T-helper 17 cell (primary cell): ENCODE results near the gene KIF26B. TPM values are rescaled to one million over a fixed set of nuclear protein-coding genes. Genes with fewer than 3 reads are reported as not detected.

ENCODE experiments used
- ATAC-seq: fragments of 150-1000 bp; cut with Tn5 transposase; 2 replicates; pipeline ENCODE4 v1.10.0; 2021; ENCODE audit warnings: mild to moderate bottlenecking, moderate library complexity
- DNase-seq, 3 donors: peaks; one replicate each; pipeline versions ENCODE4 v3.0.0 to v3.0.0-alpha.2; 2020 to 2021
- H3K9me3 ChIP-seq: one replicate; pipeline ENCODE4 v1.7.0; 2013; ENCODE audit warnings: low read length, mild to moderate bottlenecking; ENCODE audit not compliant: control insufficient read depth, poor library complexity, severe bottlenecking
- H3K27ac Mint-ChIP-seq: one replicate; pipeline ENCODE4 v1.8.0; 2022; ENCODE audit warnings: mild to moderate bottlenecking, moderate library complexity, mixed read lengths
- H3K27me3 Mint-ChIP-seq: one replicate; pipeline ENCODE4 v1.8.0; 2022; ENCODE audit warnings: mixed read lengths
- H3K36me3 Mint-ChIP-seq: one replicate; pipeline ENCODE4 v1.8.0; 2022; ENCODE audit warnings: low read depth, mixed read lengths
- H3K4me1 Mint-ChIP-seq: one replicate; pipeline ENCODE4 v1.8.0; 2022; ENCODE audit warnings: mild to moderate bottlenecking, mixed read lengths
- H3K4me3 Mint-ChIP-seq: one replicate; pipeline ENCODE4 v1.8.0; 2022; ENCODE audit warnings: mild to moderate bottlenecking, moderate library complexity, mixed read lengths
- total RNA-seq, 4 donors: library from RNA in 2 of 4; stranded (reverse) in 2 of 4; gene quantifications; one replicate each; pipeline ENCODE4 v1.2.3 and lab custom pipeline; 2022 to 2026

KIF26B gene
- total RNA-seq, 2 donors from 2014 or later, result not detected

DNA sequence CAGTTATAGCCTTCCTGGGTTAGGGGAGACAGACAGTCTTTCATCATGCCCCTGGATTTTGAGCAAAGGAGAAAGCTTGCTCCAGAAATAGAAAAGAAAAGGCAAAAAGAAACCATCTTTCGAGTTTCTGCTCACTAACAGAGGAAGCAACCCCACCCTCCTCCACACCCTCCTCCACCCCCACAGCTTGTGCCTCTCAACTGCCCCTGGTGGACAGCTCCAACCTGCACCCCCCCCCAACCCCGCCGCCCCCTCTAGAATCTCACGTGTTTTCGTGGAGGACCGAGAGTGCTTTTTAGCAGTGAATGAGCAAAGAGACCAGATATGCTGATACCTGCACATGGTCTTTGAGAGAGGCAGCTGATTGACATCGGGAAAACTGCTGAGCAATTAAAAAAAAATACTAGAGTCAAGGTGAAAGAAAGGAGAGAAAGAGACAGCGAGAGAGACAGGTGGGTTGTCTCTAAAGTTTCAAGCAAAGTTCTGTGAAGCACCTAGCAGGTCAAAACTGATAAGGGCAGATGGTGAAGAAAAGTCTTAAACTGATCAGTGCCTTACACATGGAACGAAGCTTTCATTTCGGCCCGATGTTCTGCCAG, 358.3 kb downstream of the KIF26B start:
- DNase-seq, result no peak
- Mint-ChIP-seq H3K27me3 (peaks cover 36% of the 10 kb centered on the region), H3K36me3 (peaks cover 3% of the 10 kb centered on the region), H3K4me3 (no peak overlapping the region), H3K4me1 (no peaks in the 10 kb centered on the region), H3K27ac (no peak overlapping the region)
- no peaks in the 10 kb centered on the region for H3K9me3 ChIP-seq
- no peak for ATAC-seq

DNA sequence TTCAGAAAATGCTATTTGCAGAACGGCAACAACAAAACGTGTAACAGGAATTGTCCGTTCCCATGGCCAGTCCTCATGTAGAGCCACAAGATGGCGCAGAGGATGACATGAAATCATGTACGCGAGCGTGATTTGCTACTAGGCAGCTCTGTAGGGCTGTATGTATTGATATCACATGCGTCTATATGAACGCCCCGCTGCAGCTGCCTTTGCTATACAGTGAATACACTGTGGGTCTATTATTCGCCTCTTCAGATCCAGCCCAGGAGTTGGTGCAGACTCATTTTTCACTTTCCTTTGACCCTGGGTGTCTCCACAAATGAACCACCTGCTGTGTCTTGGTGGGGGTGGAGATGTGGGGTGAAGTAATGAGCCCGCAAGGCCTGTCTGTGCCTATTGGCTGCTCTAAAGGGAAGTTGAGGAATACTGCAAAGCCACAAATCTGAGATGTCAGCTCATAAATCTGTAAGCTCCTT, 361.5 kb downstream of the KIF26B start:
- ATAC-seq (no peak), DNase-seq (no peak)
- Mint-ChIP-seq H3K27me3 (peaks cover 30% of the 10 kb centered on the region), H3K4me3 (no peak overlapping the region), H3K36me3 (peaks cover 3% of the 10 kb centered on the region), H3K27ac (no peak overlapping the region), H3K4me1 (no peaks in the 10 kb centered on the region)
- no peaks in the 10 kb centered on the region for H3K9me3 ChIP-seq

DNA sequence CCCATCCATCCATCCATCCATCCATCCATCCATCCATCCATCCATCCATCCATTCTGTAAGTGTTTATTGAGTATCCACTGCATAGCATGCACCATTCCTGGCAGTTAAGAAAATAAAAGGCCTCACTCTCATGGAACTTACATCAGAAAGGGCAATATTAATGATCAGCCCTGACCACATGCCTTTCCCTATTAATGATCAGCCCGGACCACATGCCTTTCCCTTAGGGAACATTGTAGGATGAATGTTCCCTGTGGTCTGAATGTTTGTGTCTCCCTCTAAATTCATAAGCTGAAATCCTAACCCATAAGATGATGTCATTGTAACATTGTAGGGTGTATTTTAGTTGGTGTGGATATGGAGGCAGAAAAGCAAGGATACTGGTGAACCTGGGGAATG, 365.8 kb downstream of the KIF26B start:
- no peaks in the 10 kb centered on the region for H3K9me3 ChIP-seq
- H3K27ac Mint-ChIP-seq, result no peak overlapping the region
- no peak for ATAC-seq
- no peak overlapping the region for H3K4me3 Mint-ChIP-seq
- no peaks in the 10 kb centered on the region for H3K4me1 Mint-ChIP-seq
- H3K36me3 Mint-ChIP-seq, result no peaks in the 10 kb centered on the region
- peaks cover 11% of the 10 kb centered on the region for H3K27me3 Mint-ChIP-seq
- no peak for DNase-seq

DNA sequence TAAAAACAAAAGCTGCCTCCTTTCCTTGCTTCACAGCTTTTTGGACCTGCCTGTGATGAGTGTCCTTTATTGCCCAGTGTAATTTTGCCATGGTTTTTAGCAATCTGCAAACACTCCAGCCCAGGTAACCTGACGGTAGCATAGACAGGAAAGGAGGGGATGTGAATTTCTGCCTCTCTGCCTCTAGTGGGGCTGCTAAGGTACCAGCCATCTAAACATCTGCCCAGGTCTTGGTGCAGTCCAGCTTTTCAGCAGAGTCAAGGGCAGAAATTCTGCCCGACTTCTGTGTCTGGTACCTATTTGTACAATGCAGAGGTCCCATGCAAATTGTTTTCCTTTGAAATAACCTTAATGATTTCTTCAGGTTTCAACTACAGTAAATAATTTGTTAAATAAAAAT, 371.4 kb downstream of the KIF26B start:
- Mint-ChIP-seq H3K27me3 (peaks cover 17% of the 10 kb centered on the region), H3K4me3 (no peak overlapping the region), H3K4me1 (no peaks in the 10 kb centered on the region), H3K27ac (no peak overlapping the region), H3K36me3 (no peaks in the 10 kb centered on the region)
- no peak for ATAC-seq
- DNase-seq, result no peak
- H3K9me3 ChIP-seq, result no peaks in the 10 kb centered on the region

DNA sequence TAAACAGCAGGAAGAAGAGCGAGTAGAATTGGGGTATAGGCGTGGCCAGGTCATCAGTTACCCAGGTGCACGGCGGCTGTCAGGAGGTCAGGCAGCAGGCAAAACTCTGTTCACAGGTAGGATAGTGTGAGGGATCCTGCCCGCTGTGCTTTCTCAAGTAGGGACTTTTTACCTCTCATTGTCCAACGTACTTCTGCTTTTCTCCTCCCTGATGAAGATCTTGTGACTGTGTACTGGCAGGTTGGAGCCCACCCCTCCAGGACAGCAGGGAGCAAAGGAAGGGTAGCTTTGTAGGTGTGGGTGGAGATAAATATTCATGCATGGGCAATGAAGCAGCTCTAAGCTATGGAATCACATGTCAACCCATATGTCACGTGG, 373.5 kb downstream of the KIF26B start:
- Mint-ChIP-seq H3K4me1 (no peaks in the 10 kb centered on the region), H3K27me3 (peaks cover 22% of the 10 kb centered on the region), H3K4me3 (no peak overlapping the region), H3K27ac (no peak overlapping the region), H3K36me3 (no peaks in the 10 kb centered on the region)
- H3K9me3 ChIP-seq, result no peaks in the 10 kb centered on the region
- ATAC-seq (no peak), DNase-seq (no peak)

DNA sequence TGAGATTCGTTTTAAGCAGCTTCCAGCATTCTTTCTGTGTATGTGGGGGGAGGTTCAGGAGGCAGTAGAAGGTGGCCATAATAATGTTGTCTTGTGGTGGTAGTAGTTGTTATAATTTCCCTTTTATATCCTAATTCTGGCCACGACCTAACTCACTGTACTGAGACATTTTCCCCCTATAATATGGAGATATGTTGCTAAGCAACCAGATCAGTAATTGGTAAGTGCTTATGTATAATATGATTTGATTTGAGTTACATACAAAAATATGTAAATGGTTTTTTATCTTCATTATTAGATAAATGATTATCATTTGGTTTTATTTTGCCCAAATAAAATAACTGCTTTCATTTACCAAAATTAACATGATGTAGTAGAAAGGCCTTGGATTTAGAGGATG, 376.2 kb downstream of the KIF26B start:
- DNase-seq (no peak), ATAC-seq (no peak)
- Mint-ChIP-seq H3K27ac (no peak overlapping the region), H3K4me1 (no peaks in the 10 kb centered on the region), H3K27me3 (peaks cover 18% of the 10 kb centered on the region), H3K36me3 (no peaks in the 10 kb centered on the region), H3K4me3 (no peak overlapping the region)
- H3K9me3 ChIP-seq, result no peaks in the 10 kb centered on the region

DNA sequence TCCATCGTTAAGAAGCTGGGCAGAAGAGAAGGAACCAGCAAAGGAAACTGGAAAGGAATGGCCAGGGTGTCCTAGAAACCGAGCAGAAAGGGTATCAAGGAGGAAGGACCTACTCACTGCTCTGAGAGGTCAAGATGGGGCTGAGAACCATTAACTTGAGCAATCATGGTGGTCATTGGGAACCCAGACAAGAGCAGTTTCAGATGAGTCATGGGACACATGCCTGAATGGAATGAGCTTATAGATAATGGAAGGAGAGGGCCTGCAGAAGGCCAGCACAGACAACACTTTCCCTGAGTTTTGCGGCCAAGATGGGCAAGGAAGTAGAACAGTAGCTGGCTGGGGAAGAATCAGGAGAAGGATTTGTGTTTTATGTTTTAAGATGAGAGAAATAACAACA, 383.2 kb downstream of the KIF26B start:
- no peak overlapping the region for H3K4me3 Mint-ChIP-seq
- DNase-seq (no peak), ATAC-seq (no peak)
- no peak overlapping the region for H3K27ac Mint-ChIP-seq
- H3K36me3 Mint-ChIP-seq, result no peaks in the 10 kb centered on the region
- H3K4me1 Mint-ChIP-seq, result no peaks in the 10 kb centered on the region
- peaks cover 19% of the 10 kb centered on the region for H3K27me3 Mint-ChIP-seq
- no peaks in the 10 kb centered on the region for H3K9me3 ChIP-seq

DNA sequence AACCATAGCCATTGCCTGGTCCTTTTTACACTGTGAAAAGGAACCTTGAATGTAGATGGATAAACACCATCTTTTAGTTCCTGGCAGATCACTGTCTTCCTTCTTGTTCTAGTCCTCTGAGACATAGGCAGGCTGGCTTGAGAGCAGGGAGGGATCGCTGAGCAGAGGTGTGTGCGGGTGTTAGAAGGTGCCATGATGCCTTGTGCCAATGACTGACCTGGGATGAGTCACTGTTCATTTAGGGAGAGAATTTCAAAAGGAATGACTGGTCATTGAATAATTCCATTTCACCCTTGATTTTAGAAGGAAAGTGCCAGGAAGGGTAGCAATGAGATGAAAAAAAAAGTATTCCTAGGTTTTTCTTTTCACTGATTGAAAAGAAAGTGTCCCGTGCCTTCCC, 383.9 kb downstream of the KIF26B start:
- no peaks in the 10 kb centered on the region for H3K4me1 Mint-ChIP-seq
- no peaks in the 10 kb centered on the region for H3K36me3 Mint-ChIP-seq
- no peak overlapping the region for H3K27ac Mint-ChIP-seq

DNA sequence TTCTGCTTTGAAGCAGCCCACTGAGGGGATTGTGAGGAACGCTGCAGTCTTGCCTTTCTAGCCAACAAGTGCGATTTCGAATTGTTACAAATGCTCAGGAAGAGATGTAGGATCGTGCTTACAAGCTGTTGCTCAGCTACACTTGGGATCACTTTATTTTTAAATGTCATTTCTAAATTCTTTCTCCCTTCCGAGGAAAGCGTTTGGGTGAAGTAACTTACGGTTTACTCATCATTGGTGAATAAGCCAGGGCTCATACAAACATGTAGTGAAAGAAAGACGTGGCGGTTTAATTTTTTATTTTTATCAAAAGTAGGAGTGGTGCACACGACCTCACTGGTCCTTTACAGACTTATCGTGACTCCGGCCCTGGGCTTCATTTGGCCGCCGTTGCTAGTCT, 386.6 kb downstream of the KIF26B start:
- DNase-seq, result no peak
- H3K9me3 ChIP-seq, result no peaks in the 10 kb centered on the region
- peaks cover 21% of the 10 kb centered on the region for H3K27me3 Mint-ChIP-seq
- no peak overlapping the region for H3K4me3 Mint-ChIP-seq
- H3K4me1 Mint-ChIP-seq, result no peaks in the 10 kb centered on the region
- no peak for ATAC-seq
- no peaks in the 10 kb centered on the region for H3K36me3 Mint-ChIP-seq
- no peak overlapping the region for H3K27ac Mint-ChIP-seq

More for the DNA sequence above, 383.9 kb downstream of the KIF26B start:
- no peaks in the 10 kb centered on the region for H3K9me3 ChIP-seq
- DNase-seq (no peak), ATAC-seq (no peak)
- peaks cover 16% of the 10 kb centered on the region for H3K27me3 Mint-ChIP-seq
- H3K4me3 Mint-ChIP-seq, result no peak overlapping the region

DNA sequence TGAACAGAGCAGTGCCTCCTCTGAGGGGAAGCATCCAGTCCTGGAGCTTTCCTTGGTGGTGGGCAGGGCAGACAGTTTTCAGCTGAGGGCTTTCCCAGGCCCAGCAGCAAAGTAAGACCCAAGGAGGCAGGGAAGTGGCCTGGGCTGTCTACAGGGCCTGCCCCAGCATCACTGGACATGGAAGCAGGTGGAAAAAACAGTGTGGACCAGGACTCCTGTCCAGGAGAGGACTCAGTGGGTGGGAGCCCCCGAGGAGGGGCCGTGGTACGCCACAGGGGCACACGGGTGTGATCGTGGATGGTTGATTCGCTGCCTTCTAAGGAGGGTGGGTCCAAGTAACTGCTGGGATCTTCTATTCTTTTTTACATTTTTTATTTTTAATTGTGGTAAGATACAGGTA, 387.6 kb downstream of the KIF26B start:
- H3K9me3 ChIP-seq, result no peaks in the 10 kb centered on the region
- no peak overlapping the region for H3K4me3 Mint-ChIP-seq
- no peaks in the 10 kb centered on the region for H3K36me3 Mint-ChIP-seq
- H3K27ac Mint-ChIP-seq, result no peak overlapping the region
- H3K4me1 Mint-ChIP-seq, result no peaks in the 10 kb centered on the region
- ATAC-seq (no peak), DNase-seq (no peak)
- peaks cover 21% of the 10 kb centered on the region for H3K27me3 Mint-ChIP-seq

DNA sequence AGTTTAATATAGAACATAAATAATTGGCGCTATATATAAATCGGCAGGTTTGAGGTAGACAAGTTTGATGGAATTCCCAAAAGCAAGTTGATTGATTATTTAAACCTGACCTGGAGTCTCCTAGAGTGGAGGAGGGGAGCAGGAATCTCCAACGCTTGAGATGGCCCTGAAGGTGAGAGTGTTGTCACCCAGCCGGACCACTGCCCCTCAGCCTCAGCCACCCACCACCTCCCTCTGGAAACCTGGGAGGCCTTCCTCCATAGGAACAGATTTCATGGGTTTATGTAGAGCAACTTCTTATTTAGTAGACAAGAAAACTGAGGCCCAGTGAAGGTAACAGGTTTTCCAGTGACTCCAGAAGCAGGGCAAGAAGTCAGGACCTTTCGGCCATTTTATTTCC, 389.5 kb downstream of the KIF26B start:
- Mint-ChIP-seq H3K4me3 (no peak overlapping the region), H3K36me3 (no peaks in the 10 kb centered on the region), H3K27ac (no peak overlapping the region), H3K4me1 (no peaks in the 10 kb centered on the region), H3K27me3 (peaks cover 16% of the 10 kb centered on the region)
- ATAC-seq (no peak), DNase-seq (no peak)
- no peaks in the 10 kb centered on the region for H3K9me3 ChIP-seq

DNA sequence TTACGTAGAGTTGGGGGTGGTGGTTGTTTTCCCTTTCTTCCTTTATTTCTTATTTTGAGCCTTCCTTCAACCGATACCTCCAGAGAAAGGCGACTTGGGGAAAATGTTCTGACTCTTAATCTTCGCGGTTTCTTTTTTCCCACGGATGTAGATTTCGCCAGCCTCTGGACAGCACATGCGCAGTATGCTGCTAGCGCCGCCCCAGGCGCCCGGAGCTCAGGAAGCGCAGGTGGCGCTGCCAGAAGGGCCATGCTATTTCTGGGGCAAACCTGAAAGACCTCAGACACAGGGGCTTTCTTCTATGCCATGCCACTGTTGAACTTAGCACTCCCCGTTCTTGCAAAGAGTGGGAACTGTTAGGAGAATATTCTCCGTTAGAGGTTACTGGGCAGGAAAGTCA, 392.1 kb downstream of the KIF26B start:
- no peaks in the 10 kb centered on the region for H3K9me3 ChIP-seq
- DNase-seq (no peak), ATAC-seq (no peak)
- H3K36me3 Mint-ChIP-seq, result no peaks in the 10 kb centered on the region
- peaks cover 11% of the 10 kb centered on the region for H3K27me3 Mint-ChIP-seq
- H3K4me1 Mint-ChIP-seq, result no peaks in the 10 kb centered on the region
- H3K27ac Mint-ChIP-seq, result no peak overlapping the region
- H3K4me3 Mint-ChIP-seq, result no peak overlapping the region

DNA sequence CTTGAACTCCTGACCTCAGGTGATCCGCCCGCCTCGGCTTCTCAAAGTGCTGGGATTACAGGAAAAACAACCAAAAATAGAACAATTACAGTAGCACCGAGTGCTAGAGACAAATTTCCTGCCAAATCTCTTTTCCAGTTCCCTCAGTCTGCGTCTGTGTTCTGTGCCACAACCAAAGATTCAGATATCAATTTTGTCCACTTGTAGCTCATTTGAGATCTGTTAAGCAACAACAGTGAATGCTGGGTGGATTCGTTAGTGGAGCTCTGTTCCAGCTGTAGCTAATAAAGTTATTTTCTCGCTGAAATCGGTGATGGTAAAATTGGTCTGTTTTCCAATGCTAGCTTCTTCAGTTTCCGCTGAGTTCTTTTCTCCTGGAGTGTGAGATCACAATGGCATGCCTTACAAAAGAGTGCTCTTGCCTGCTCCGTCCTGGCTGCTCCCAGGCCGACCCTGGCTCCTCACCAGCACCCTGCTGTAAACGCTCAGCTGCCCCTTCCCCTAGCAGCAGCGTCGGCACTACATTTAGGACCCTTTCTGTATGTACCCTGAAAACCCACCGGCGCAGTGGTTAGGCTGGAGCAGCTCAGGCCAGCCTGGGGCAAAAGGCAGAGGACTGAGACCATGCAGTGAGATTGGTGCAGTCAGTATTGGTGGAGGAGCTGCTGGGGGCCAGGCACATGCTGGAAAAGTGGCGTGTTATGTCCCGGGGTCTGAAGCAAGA, 395.4 kb downstream of the KIF26B start:
- no peaks in the 10 kb centered on the region for H3K9me3 ChIP-seq
- no peak overlapping the region for H3K27ac Mint-ChIP-seq
- DNase-seq (no peak), ATAC-seq (no peak)
- H3K27me3 Mint-ChIP-seq, result peaks cover 6% of the 10 kb centered on the region
- no peaks in the 10 kb centered on the region for H3K36me3 Mint-ChIP-seq
- H3K4me3 Mint-ChIP-seq, result no peak overlapping the region
- no peaks in the 10 kb centered on the region for H3K4me1 Mint-ChIP-seq

DNA sequence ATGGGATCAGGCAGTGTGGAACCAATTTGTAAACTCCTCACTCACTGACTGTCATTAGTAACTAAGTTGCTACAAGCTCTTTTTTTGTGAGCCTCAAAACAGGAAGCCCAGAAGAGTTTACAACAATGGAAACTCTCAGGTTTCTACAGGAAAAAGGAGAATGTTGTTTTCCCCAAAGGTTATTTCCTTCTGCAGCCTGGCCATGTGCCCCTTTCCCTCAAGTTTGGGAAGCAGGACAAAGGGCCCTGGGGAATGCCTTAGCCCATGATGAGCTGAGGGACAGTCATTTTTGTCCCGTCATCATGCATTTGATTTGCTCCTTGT, 395.9 kb downstream of the KIF26B start:
- Mint-ChIP-seq H3K27me3 (peaks cover 10% of the 10 kb centered on the region), H3K27ac (no peak overlapping the region), H3K4me1 (no peaks in the 10 kb centered on the region), H3K36me3 (no peaks in the 10 kb centered on the region), H3K4me3 (no peak overlapping the region)
- no peaks in the 10 kb centered on the region for H3K9me3 ChIP-seq
- no peak for ATAC-seq
- no peak for DNase-seq
